Nephron progenitor cell (in vitro differentiated cells): ENCODE results near the gene SLC34A1.
A peak's percentile ranks its signal among the peaks of the same experiment; 100 is the strongest.

Source experiments
- DNase-seq: peaks from one replicate; pipeline ENCODE4 v3.0.0; 2021
- H3K27ac Mint-ChIP-seq: 2 replicates; pipeline ENCODE4 v1.8.0; 2021; ENCODE audit warnings: mild to moderate bottlenecking, moderate library complexity, mixed read lengths
- H3K27me3 Mint-ChIP-seq: 2 replicates; pipeline ENCODE4 v1.8.0; 2021; ENCODE audit warnings: mild to moderate bottlenecking, low read depth, mixed read lengths; ENCODE audit not compliant: poor library complexity
- H3K36me3 Mint-ChIP-seq: 2 replicates; pipeline ENCODE4 v1.8.0; 2021; ENCODE audit warnings: low read depth, mixed read lengths
- H3K4me1 Mint-ChIP-seq: 2 replicates; pipeline ENCODE4 v1.8.0; 2021; ENCODE audit warnings: mixed read lengths
- H3K4me3 Mint-ChIP-seq: 2 replicates; pipeline ENCODE4 v1.8.0; 2021; ENCODE audit warnings: mild to moderate bottlenecking, moderate library complexity, mixed read lengths
- H3K9me3 Mint-ChIP-seq: 2 replicates; pipeline ENCODE4 v1.8.0; 2021; ENCODE audit warnings: mild to moderate bottlenecking, moderate library complexity, mixed read lengths
- TF ChIP-seq, protein P1 (sequence below): fragments of 200-600 bp; sonication (generic); IDR thresholded peaks from 2 replicates; pipeline ENCODE4 v1.5.0; 2021; ENCODE audit warnings: antibody characterized with exemption

Gene SLC34A1

DNA sequence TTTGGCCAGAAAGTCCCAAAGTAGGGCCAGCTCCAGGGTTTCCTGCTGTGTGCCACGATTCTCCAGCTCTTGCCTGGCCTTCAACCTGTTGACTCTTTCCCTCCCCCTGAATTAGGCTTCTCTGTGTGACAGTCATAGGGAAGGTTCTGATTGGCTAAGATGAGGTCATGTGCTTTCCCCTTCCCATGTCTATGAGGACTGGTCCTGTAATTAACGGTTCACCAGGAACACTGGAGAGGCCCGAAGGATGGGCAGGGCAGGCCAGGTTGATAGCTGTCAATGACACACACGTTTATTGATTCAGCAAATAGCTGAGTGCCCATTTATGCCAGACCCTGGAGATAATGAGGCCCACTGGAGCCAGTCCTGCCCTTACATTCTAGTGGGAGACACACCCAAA is 53.4 kb downstream of the SLC34A1 start:
- H3K27ac Mint-ChIP-seq = no peak overlapping the region
- H3K4me3 Mint-ChIP-seq = no peak overlapping the region
- H3K4me1 Mint-ChIP-seq = no peaks in the 10 kb centered on the region
- no peak for DNase-seq
- H3K27me3 Mint-ChIP-seq = no peaks in the 10 kb centered on the region
- TF ChIP-seq, protein P1, sequence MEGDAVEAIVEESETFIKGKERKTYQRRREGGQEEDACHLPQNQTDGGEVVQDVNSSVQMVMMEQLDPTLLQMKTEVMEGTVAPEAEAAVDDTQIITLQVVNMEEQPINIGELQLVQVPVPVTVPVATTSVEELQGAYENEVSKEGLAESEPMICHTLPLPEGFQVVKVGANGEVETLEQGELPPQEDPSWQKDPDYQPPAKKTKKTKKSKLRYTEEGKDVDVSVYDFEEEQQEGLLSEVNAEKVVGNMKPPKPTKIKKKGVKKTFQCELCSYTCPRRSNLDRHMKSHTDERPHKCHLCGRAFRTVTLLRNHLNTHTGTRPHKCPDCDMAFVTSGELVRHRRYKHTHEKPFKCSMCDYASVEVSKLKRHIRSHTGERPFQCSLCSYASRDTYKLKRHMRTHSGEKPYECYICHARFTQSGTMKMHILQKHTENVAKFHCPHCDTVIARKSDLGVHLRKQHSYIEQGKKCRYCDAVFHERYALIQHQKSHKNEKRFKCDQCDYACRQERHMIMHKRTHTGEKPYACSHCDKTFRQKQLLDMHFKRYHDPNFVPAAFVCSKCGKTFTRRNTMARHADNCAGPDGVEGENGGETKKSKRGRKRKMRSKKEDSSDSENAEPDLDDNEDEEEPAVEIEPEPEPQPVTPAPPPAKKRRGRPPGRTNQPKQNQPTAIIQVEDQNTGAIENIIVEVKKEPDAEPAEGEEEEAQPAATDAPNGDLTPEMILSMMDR = no peak
- peaks cover 6% of the 10 kb centered on the region for H3K9me3 Mint-ChIP-seq
- peaks cover 40% of the 10 kb centered on the region for H3K36me3 Mint-ChIP-seq

DNA sequence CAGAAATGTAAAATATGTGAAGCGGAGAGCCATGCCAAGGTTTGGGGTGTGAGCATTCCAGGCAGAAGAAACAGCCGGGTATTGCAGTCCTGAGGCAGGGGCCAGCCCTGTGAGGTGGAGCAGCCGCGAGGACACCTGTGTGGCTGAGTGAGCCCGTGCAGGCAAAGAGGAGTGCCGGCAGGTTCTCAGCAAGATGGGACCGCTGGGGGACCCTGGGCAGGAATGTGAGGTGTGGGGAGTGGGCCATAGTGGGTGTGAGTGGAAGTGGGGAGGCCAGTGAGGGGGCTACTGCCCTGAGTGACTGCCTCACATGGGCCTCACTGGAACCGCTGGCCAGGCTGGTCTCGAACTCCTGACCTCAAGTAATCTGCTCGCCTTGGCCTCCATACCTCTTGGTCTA is 54.2 kb downstream of the SLC34A1 start:
- H3K27me3 Mint-ChIP-seq = no peaks in the 10 kb centered on the region
- no peak overlapping the region for H3K27ac Mint-ChIP-seq
- peaks cover 6% of the 10 kb centered on the region for H3K9me3 Mint-ChIP-seq
- no peak overlapping the region for H3K4me3 Mint-ChIP-seq
- no peaks in the 10 kb centered on the region for H3K4me1 Mint-ChIP-seq
- H3K36me3 Mint-ChIP-seq = peaks cover 36% of the 10 kb centered on the region
- TF ChIP-seq, protein P1 = no peak
- DNase-seq = no peak

DNA sequence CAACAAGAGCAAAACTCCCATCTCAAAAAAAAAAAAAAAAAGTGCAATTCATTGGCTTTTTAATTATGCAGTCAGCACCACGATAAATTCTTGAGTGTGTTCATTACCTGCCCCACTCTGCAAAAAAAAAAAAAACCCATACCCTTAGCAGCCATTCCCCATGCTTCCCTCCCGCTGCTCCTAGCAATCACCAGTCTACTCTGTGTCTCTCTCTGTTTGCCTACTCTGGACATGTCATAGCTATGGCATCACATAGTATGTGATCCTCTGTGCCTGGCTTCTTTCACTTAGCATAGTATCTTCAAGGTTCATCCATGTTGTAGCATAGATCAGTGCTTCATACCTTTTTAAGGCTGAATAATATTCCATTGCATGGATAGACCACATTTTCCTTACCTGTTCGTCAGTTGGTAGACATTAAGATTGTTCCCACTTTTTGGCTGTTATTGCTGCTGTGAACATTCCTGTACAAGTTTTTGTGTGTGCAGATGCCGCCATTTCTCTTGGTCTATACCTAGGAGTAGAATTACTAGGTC is 55.4 kb downstream of the SLC34A1 start:
- Mint-ChIP-seq H3K27me3 (no peaks in the 10 kb centered on the region), H3K4me3 (no peak overlapping the region)

DNA sequence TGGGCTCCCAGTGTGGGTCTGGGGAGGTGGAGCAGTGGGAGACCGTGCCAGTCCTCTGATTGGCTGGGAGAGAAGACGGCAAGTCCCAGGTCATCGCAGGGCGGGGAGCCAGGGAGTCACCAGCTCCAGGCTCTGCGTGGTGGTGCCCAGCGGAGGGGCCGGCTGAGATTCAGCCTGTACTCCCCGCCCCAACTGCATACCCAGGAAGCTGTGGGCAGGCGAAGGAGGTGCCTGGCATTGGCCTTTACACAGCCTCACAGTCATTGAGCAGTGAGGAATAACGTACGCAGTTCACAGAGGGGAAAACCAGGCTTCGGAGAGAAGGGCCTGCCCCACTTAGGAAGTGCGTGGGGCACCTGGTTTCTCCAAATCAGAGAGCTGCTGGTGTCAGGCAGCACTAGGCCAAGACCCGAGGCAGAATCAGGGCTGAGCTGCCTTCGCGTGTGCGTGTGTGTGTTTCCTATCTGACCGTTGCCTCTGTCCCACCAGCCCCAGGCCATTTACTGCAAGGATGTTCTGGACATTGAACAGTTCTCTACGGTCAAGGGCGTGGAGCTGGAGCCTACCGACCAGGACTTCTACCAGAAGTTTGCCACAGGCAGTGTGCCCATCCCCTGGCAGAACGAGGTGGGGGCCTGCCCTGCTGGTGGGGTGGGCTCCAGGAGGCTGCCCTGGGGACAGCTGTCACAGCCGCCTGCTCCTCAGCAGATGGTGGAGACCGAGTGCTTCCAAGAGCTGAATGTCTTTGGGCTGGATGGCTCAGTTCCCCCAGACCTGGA is 56.2 kb downstream of the SLC34A1 start:
- peaks cover 18% of the 10 kb centered on the region for H3K4me1 Mint-ChIP-seq
- peak overlapping the region; percentile 75 for H3K27ac Mint-ChIP-seq
- peaks cover 6% of the 10 kb centered on the region for H3K9me3 Mint-ChIP-seq
- no peaks in the 10 kb centered on the region for H3K27me3 Mint-ChIP-seq
- H3K4me3 Mint-ChIP-seq = no peak overlapping the region
- TF ChIP-seq, protein P1 = no peak
- no peak for DNase-seq
- peaks cover 35% of the 10 kb centered on the region for H3K36me3 Mint-ChIP-seq

More for the DNA sequence above, 55.4 kb downstream of the SLC34A1 start:
- peak overlapping the region; percentile 75 for H3K27ac Mint-ChIP-seq
- H3K36me3 Mint-ChIP-seq = peaks cover 35% of the 10 kb centered on the region
- peaks cover 10% of the 10 kb centered on the region for H3K4me1 Mint-ChIP-seq
- TF ChIP-seq, protein P1 = no peak
- no peak for DNase-seq
- H3K9me3 Mint-ChIP-seq = peaks cover 6% of the 10 kb centered on the region

DNA sequence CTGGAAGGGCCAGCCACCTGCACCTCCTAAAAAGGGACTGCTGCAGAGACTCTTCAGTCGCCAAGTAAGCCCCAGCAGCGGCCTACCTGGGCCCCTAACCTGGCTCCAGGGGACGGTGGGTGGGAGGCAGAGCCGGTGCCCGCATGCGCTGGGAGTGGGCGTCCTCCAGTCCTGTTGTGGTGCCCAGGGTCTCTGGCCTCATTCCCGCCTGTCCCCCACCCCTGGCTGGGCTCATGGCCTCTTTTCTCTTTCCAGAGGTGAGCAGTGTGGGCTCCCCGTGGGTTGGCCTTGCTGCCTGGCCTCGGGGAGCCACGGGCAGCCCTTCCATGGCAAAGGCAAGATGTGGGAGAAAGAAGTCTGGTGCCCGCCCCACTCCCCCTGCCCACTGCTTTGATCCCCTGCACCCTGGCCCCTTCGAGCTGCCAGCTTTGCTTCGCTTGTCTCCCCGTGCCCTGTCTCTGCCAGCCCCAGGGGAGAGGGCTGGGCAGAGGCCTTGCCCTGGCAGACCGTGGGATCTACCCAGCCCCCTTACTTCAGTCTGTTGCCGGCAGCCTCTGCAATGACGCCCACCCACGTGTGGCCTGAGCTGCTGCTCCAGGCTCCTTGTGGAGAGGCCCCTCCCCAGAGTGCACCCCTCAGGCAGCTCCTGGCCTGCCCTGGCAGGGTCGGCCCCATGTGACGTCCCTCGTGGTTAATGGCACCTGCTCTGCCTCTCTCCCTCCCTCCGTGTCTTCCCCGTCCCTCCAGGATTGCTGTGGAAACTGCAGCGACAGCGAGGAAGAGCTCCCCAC is 57.0 kb downstream of the SLC34A1 start:
- H3K4me3 Mint-ChIP-seq = no peak overlapping the region
- H3K27ac Mint-ChIP-seq = peak overlapping the region; percentile 59
- H3K27me3 Mint-ChIP-seq = no peaks in the 10 kb centered on the region
- peaks cover 35% of the 10 kb centered on the region for H3K36me3 Mint-ChIP-seq
- peaks cover 6% of the 10 kb centered on the region for H3K9me3 Mint-ChIP-seq
- H3K4me1 Mint-ChIP-seq = peaks cover 26% of the 10 kb centered on the region
- TF ChIP-seq, protein P1 = no peak
- no peak for DNase-seq
